Keratinocyte (primary cell): ENCODE results near the gene NPSR1. TPM values are rescaled to one million over a fixed set of nuclear protein-coding genes. Genes with fewer than 3 reads are reported as not detected.

Source experiments
- DNase-seq: peaks from one replicate; pipeline ENCODE4 v3.0.0-alpha.2; 2011; ENCODE audit warnings: low read depth, missing footprints, low spot score
- FAIRE-seq: peaks from 2 replicates; lab custom pipeline; 2011; peaks lifted over from hg19 to GRCh38; lab: Jason Lieb, UNC
- H2AFZ ChIP-seq: 2 replicates; pipeline ENCODE4 v1.6.0; 2012; ENCODE audit warnings: low read length, control low read depth, inconsistent platforms; ENCODE audit not compliant: control insufficient read depth
- H3K27ac ChIP-seq: 2 replicates; pipeline ENCODE4 v1.5.1; 2011; ENCODE audit warnings: low read length; ENCODE audit not compliant: control insufficient read depth, insufficient read depth
- H3K27me3 ChIP-seq: 3 replicates; pipeline ENCODE4 v1.6.0; 2011; ENCODE audit warnings: low read length; ENCODE audit not compliant: control insufficient read depth, insufficient read depth; ENCODE audit errors: extremely low read depth
- H3K36me3 ChIP-seq, 2 experiments: 2 replicates in 1 of 2; 3 replicates in 1 of 2; pipeline ENCODE4 v1.5.1; 2011; ENCODE audit warnings: low read length in 2 of 2, mild to moderate bottlenecking in 1 of 2; ENCODE audit not compliant: control insufficient read depth in 2 of 2, insufficient read depth in 2 of 2; ENCODE audit errors: extremely low read depth in 1 of 2
- H3K4me1 ChIP-seq: 3 replicates; pipeline ENCODE4 v1.5.1; 2011; ENCODE audit warnings: low read length; ENCODE audit not compliant: control insufficient read depth, insufficient read depth; ENCODE audit errors: extremely low read depth
- H3K4me2 ChIP-seq: 3 replicates; pipeline ENCODE4 v1.6.0; 2011; ENCODE audit warnings: low read depth, low read length; ENCODE audit not compliant: control insufficient read depth, insufficient read depth; ENCODE audit errors: extremely low read depth
- H3K4me3 ChIP-seq, 3 experiments: fragments of 200-600 bp in 1 of 3; sonication (generic) in 1 of 3; 2 replicates in 2 of 3; 3 replicates in 1 of 3; pipeline ENCODE4 v1.5.1; 2011 to 2016; ENCODE audit warnings: low read length in 3 of 3, mild to moderate bottlenecking in 3 of 3, control low read depth in 2 of 3, inconsistent platforms in 1 of 3, low read depth in 1 of 3, mixed read lengths in 1 of 3, mixed run types in 1 of 3, moderate library complexity in 1 of 3; ENCODE audit not compliant: control insufficient read depth in 2 of 3, insufficient read depth in 2 of 3; ENCODE audit errors: extremely low read depth in 1 of 3
- H3K79me2 ChIP-seq: 2 replicates; pipeline ENCODE4 v1.6.0; 2012; ENCODE audit warnings: low read length; ENCODE audit not compliant: control insufficient read depth, insufficient read depth
- H3K9ac ChIP-seq: 3 replicates; pipeline ENCODE4 v1.6.0; 2011; ENCODE audit warnings: low read length; ENCODE audit not compliant: control insufficient read depth, insufficient read depth; ENCODE audit errors: extremely low read depth
- H3K9me1 ChIP-seq: 3 replicates; pipeline ENCODE4 v1.6.0; 2011; ENCODE audit warnings: low read length; ENCODE audit not compliant: control insufficient read depth, insufficient read depth; ENCODE audit errors: extremely low read depth
- H3K9me3 ChIP-seq: 2 replicates; pipeline ENCODE4 v1.5.1; 2012; ENCODE audit warnings: low read depth, low read length; ENCODE audit not compliant: control insufficient read depth
- H4K20me1 ChIP-seq: 3 replicates; pipeline ENCODE4 v1.6.0; 2011; ENCODE audit warnings: low read length; ENCODE audit not compliant: control insufficient read depth, insufficient read depth; ENCODE audit errors: extremely low read depth
- EZH2 ChIP-seq: IDR thresholded peaks from one replicate; pipeline ENCODE4 v1.6.1; 2012; ENCODE audit warnings: inconsistent platforms, mild to moderate bottlenecking, low read length, moderate library complexity
- dilution Hi-C: fragments of 300-500 bp; cut with MboI; formaldehyde crosslinking; loops from one replicate; pipeline ENCODE4 v1.7.0; 2020; ENCODE audit warnings: low sequenced_read_pairs; ENCODE audit not compliant: extremely low pct_ligation_motif_present
- polyA plus RNA-seq, 5 experiments: library from polyadenylated mRNA; depleted of rRNA in 3 of 5; stranded (reverse) in 3 of 5; stranded (forward) in 1 of 5; unstranded in 1 of 5; fragments of >200 nt; gene quantifications; 1 replicate in 1 of 5; 2 replicates in 3 of 5; 3 replicates in 1 of 5; pipeline versions ENCODE4 v1.2.1 to v1.2.3, GENCODE V29; 2011 to 2012; ENCODE audit warnings: missing spikeins in 2 of 5, low read depth in 1 of 5, low replicate concordance in 1 of 5
- TF ChIP-seq, protein P1 (sequence below), 3 experiments: IDR thresholded peaks in 1 of 3; conservative IDR thresholded peaks in 1 of 3; optimal IDR thresholded peaks in 1 of 3; 2 replicates in 2 of 3; 3 replicates in 1 of 3; pipeline versions ENCODE3 to v1.5.1; 2011; ENCODE audit warnings: low read length in 3 of 3, mild to moderate bottlenecking in 3 of 3, moderate library complexity in 2 of 3, control low read depth in 1 of 3, inconsistent platforms in 1 of 3; ENCODE audit not compliant: insufficient read depth in 2 of 3; ENCODE audit errors: extremely low read depth in 1 of 3

Gene NPSR1
- polyA plus RNA-seq, 1 donor (not counting 4 experiments of a cell fraction or from before 2014, with no cell fraction given): not detected

DNA sequence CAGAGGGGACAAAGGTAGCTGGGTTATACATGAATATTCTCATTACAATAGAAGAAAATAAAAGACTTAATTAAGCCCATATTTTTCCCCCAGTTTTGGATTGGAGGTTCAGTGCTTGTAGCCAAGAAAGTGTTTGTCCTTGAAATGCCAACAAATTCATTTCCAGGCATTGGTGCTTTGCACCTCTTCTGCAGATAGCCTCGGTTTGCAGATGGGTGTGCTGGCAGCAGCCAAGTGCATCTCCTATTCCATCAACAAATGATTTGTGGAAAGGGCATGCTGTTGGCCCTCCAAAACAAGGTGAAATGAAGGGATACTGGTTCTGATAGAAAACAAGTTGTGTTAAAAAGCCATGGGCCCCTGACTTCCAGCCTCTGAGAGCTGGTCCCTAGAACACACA lies 192.0 kb downstream of the NPSR1 start:
- Histone ChIP-seq H3K9ac (no peak overlapping the region), H3K4me2 (no peak overlapping the region), H2AFZ (no peak overlapping the region), H3K36me3 (no peaks in the 10 kb centered on the region), H3K4me1 (peaks cover 10% of the 10 kb centered on the region), H4K20me1 (no peaks in the 10 kb centered on the region), H3K9me1 (no peaks in the 10 kb centered on the region), H3K4me3 (no peak overlapping the region), H3K27me3 (no peaks in the 10 kb centered on the region), H3K27ac (no peak overlapping the region), H3K9me3 (no peaks in the 10 kb centered on the region), H3K79me2 (no peaks in the 10 kb centered on the region)
- TF ChIP-seq, protein P1, sequence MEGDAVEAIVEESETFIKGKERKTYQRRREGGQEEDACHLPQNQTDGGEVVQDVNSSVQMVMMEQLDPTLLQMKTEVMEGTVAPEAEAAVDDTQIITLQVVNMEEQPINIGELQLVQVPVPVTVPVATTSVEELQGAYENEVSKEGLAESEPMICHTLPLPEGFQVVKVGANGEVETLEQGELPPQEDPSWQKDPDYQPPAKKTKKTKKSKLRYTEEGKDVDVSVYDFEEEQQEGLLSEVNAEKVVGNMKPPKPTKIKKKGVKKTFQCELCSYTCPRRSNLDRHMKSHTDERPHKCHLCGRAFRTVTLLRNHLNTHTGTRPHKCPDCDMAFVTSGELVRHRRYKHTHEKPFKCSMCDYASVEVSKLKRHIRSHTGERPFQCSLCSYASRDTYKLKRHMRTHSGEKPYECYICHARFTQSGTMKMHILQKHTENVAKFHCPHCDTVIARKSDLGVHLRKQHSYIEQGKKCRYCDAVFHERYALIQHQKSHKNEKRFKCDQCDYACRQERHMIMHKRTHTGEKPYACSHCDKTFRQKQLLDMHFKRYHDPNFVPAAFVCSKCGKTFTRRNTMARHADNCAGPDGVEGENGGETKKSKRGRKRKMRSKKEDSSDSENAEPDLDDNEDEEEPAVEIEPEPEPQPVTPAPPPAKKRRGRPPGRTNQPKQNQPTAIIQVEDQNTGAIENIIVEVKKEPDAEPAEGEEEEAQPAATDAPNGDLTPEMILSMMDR (optimal IDR thresholded peaks at IDR 0.05 in 1 of 3, IDR thresholded peaks at IDR 0.05 in 1 of 3, conservative IDR thresholded peaks at IDR 0.05 in 1 of 3; ENCODE audit: extremely low read depth in 1 of 3, insufficient read depth in 2 of 3, low read length in 3 of 3): no peak
- no peak for TF ChIP-seq EZH2
- DNase-seq (no peak), FAIRE-seq (no peak)
- dilution Hi-C loops: no loop called here

DNA sequence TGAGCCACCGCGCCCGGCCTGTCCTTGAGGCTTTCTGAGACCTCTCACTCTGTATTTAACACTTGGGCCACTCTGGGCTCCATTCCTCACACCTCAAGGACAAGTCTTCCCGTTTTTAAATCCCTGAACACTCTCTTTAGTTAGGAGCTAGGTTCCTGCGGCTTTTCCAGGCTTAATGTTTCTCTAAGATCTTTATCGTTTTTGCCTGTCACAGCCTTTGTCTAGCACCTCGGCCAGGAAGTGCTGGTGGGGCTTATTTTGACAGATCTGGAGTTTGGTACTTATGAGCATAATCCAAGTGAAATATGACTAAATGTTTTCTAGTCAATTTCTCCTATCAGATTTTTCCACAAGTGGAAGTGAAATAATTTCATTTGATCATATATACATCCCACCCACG lies 192.7 kb downstream of the NPSR1 start:
- peaks cover 10% of the 10 kb centered on the region for H3K4me1 ChIP-seq
- no peaks in the 10 kb centered on the region for H3K9me1 ChIP-seq
- no peaks in the 10 kb centered on the region for H3K36me3 ChIP-seq
- no peak overlapping the region for H3K27ac ChIP-seq
- no peaks in the 10 kb centered on the region for H3K27me3 ChIP-seq
- no peak overlapping the region for H3K4me2 ChIP-seq
- no peaks in the 10 kb centered on the region for H4K20me1 ChIP-seq
- DNase-seq: no peak
- H3K79me2 ChIP-seq: no peaks in the 10 kb centered on the region
- no peaks in the 10 kb centered on the region for H3K9me3 ChIP-seq
- H2AFZ ChIP-seq: no peak overlapping the region
- dilution Hi-C loops: no loop called here
- FAIRE-seq: no peak
- no peak overlapping the region for H3K4me3 ChIP-seq
- no peak overlapping the region for H3K9ac ChIP-seq
- TF ChIP-seq EZH2: no peak
- TF ChIP-seq, protein P1 (optimal IDR thresholded peaks at IDR 0.05 in 1 of 3, IDR thresholded peaks at IDR 0.05 in 1 of 3, conservative IDR thresholded peaks at IDR 0.05 in 1 of 3; ENCODE audit: extremely low read depth in 1 of 3, insufficient read depth in 2 of 3, low read length in 3 of 3): no peak
